Fibroblast of lung (primary cell): ENCODE measurements around the gene GPR34.
"Not testable (repeated sequence)": the region's sequence is repeated elsewhere in the genome, so short reads cannot be mapped to it uniquely, and the experiment has no call there.

Experiments
- CTCF ChIP-seq, 2 donors: IDR thresholded peaks in 1 of 2; conservative IDR thresholded peaks in 1 of 2; 1 replicate in 1 of 2; 2 replicates in 1 of 2; pipeline ENCODE4 v1.5.1; 2011 to 2012; ENCODE audit warnings: low read length in 2 of 2, control low read depth in 1 of 2, inconsistent platforms in 1 of 2, low read depth in 1 of 2, mild to moderate bottlenecking in 1 of 2
- EZH2 ChIP-seq: IDR thresholded peaks from 2 replicates; pipeline ENCODE4 v1.5.1; 2012; ENCODE audit warnings: low read length, control low read depth, mild to moderate bottlenecking; ENCODE audit errors: missing control alignments

- TF ChIP-seq EZH2; CTCF (conservative IDR thresholded peaks at IDR 0.05 in 1 of 2, IDR thresholded peaks at IDR 0.05 in 1 of 2; ENCODE audit: low read depth in 1 of 2, low read length in 2 of 2): not testable (repeated sequence)
Measured at GRCh38 chrX:41719610-41720009, 30.8 kb downstream of the GPR34 start.
